Measurements from ENCODE around the gene ITGA7.

GRCh38 chr12:55636853-55637252, 70.9 kb downstream of the ITGA7 start, which contains the start of gene OR10P1:
- TF ChIP-seq POLR2A (IDR thresholded peaks at IDR 0.05) = no peak
- TF ChIP-seq CTCF (IDR thresholded peaks at IDR 0.05) = no peak
